ENCODE results near the gene SUGP1.

SUGP1 gene

GRCh38 chr19:19303411-19303810 lies 16.9 kb downstream of the SUGP1 start:
- Mint-ChIP-seq H3K9me3 (no peaks in the 10 kb centered on the region), H3K4me1 (no peaks in the 10 kb centered on the region), H3K27ac (no peak overlapping the region), H3K27me3 (no peaks in the 10 kb centered on the region), H3K36me3 (peaks cover 28% of the 10 kb centered on the region), H3K4me3 (no peak overlapping the region)
- CTCF ChIA-PET: interaction anchor here (1.0 kb wide), 1 partner anchor 187 kb away, joined by 3 read pairs; no protein-coding TSS in a partner anchor
- DNase-seq: no peak

- H3K27me3 Mint-ChIP-seq: no peaks in the 10 kb centered on the region
- no peaks in the 10 kb centered on the region for H3K4me1 Mint-ChIP-seq
- no peaks in the 10 kb centered on the region for H3K9me3 Mint-ChIP-seq
- peaks cover 20% of the 10 kb centered on the region for H3K36me3 Mint-ChIP-seq
- H3K4me3 Mint-ChIP-seq: no peak overlapping the region
- H3K27ac Mint-ChIP-seq: no peak overlapping the region
- DNase-seq: no peak
- CTCF ChIA-PET: no interaction called here
Measured at GRCh38 chr19:19300613-19301012, 19.7 kb downstream of the SUGP1 start.

- CTCF ChIA-PET: interaction anchor here (1.2 kb wide), 1 partner anchor 193 kb away, joined by 3 read pairs; no protein-coding TSS in a partner anchor
- no peaks in the 10 kb centered on the region for H3K9me3 Mint-ChIP-seq
- no peaks in the 10 kb centered on the region for H3K27me3 Mint-ChIP-seq
- H3K4me1 Mint-ChIP-seq: no peaks in the 10 kb centered on the region
- H3K27ac Mint-ChIP-seq: no peak overlapping the region
- no peak overlapping the region for H3K4me3 Mint-ChIP-seq
- peaks cover 37% of the 10 kb centered on the region for H3K36me3 Mint-ChIP-seq
- DNase-seq: no peak
Measured at GRCh38 chr19:19297759-19298158, 22.6 kb downstream of the SUGP1 start.

GRCh38 chr19:19296953-19297689 lies 23.2 kb downstream of the SUGP1 start:
- no peak for DNase-seq
- Mint-ChIP-seq H3K27ac (no peak overlapping the region), H3K9me3 (no peaks in the 10 kb centered on the region), H3K27me3 (no peaks in the 10 kb centered on the region), H3K36me3 (peaks cover 39% of the 10 kb centered on the region), H3K4me3 (no peak overlapping the region), H3K4me1 (no peaks in the 10 kb centered on the region)
- CTCF ChIA-PET: interaction anchor here (1.2 kb wide), 1 partner anchor 193 kb away, joined by 3 read pairs; no protein-coding TSS in a partner anchor

- Mint-ChIP-seq H3K27ac (no peak overlapping the region), H3K9me3 (no peaks in the 10 kb centered on the region), H3K4me1 (no peaks in the 10 kb centered on the region), H3K4me3 (no peak overlapping the region), H3K27me3 (no peaks in the 10 kb centered on the region), H3K36me3 (peaks cover 44% of the 10 kb centered on the region)
- CTCF ChIA-PET: no interaction called here
- no peak for DNase-seq
Measured at GRCh38 chr19:19294914-19295313, 25.4 kb downstream of the SUGP1 start.

- Mint-ChIP-seq H3K4me1 (no peaks in the 10 kb centered on the region), H3K4me3 (no peak overlapping the region), H3K27me3 (no peaks in the 10 kb centered on the region), H3K36me3 (peaks cover 52% of the 10 kb centered on the region), H3K9me3 (no peaks in the 10 kb centered on the region), H3K27ac (no peak overlapping the region)
- DNase-seq: no peak
- CTCF ChIA-PET: no interaction called here
Measured at GRCh38 chr19:19292607-19293006, 27.7 kb downstream of the SUGP1 start.

GRCh38 chr19:19285686-19286085 lies 34.6 kb downstream of the SUGP1 start:
- no peak for DNase-seq
- H3K4me1 Mint-ChIP-seq: no peaks in the 10 kb centered on the region
- no peaks in the 10 kb centered on the region for H3K9me3 Mint-ChIP-seq
- no peak overlapping the region for H3K4me3 Mint-ChIP-seq
- H3K36me3 Mint-ChIP-seq: peaks cover 31% of the 10 kb centered on the region
- H3K27me3 Mint-ChIP-seq: no peaks in the 10 kb centered on the region
- CTCF ChIA-PET: no interaction called here
- no peak overlapping the region for H3K27ac Mint-ChIP-seq

GRCh38 chr19:19280561-19280960 lies 39.7 kb downstream of the SUGP1 start:
- H3K4me1 Mint-ChIP-seq: no peaks in the 10 kb centered on the region
- DNase-seq: no peak
- CTCF ChIA-PET: no interaction called here
- no peak overlapping the region for H3K27ac Mint-ChIP-seq
- peaks cover 23% of the 10 kb centered on the region for H3K36me3 Mint-ChIP-seq
- H3K9me3 Mint-ChIP-seq: no peaks in the 10 kb centered on the region
- H3K4me3 Mint-ChIP-seq: no peak overlapping the region
- H3K27me3 Mint-ChIP-seq: no peaks in the 10 kb centered on the region

- CTCF ChIA-PET: no interaction called here
- Mint-ChIP-seq H3K4me3 (no peak overlapping the region), H3K9me3 (no peaks in the 10 kb centered on the region), H3K4me1 (no peaks in the 10 kb centered on the region), H3K27me3 (peaks cover 5% of the 10 kb centered on the region), H3K36me3 (peaks cover 23% of the 10 kb centered on the region), H3K27ac (no peak overlapping the region)
- no peak for DNase-seq
Measured at GRCh38 chr19:19279853-19280252, 40.5 kb downstream of the SUGP1 start.

- Mint-ChIP-seq H3K4me1 (no peaks in the 10 kb centered on the region), H3K4me3 (no peak overlapping the region), H3K36me3 (peaks cover 18% of the 10 kb centered on the region), H3K27me3 (peaks cover 11% of the 10 kb centered on the region), H3K27ac (no peak overlapping the region), H3K9me3 (no peaks in the 10 kb centered on the region)
- CTCF ChIA-PET: no interaction called here
- no peak for DNase-seq
Measured at GRCh38 chr19:19279062-19279612, 41.2 kb downstream of the SUGP1 start.

- H3K4me1 Mint-ChIP-seq: peaks cover 3% of the 10 kb centered on the region
- peaks cover 19% of the 10 kb centered on the region for H3K27me3 Mint-ChIP-seq
- no peaks in the 10 kb centered on the region for H3K9me3 Mint-ChIP-seq
- CTCF ChIA-PET: no interaction called here
- H3K4me3 Mint-ChIP-seq: no peak overlapping the region
- DNase-seq: no peak
- peaks cover 15% of the 10 kb centered on the region for H3K36me3 Mint-ChIP-seq
- no peak overlapping the region for H3K27ac Mint-ChIP-seq
Measured at GRCh38 chr19:19278315-19278714, 42.0 kb downstream of the SUGP1 start.

- peaks cover 34% of the 10 kb centered on the region for H3K27me3 Mint-ChIP-seq
- no peak overlapping the region for H3K4me3 Mint-ChIP-seq
- no peak overlapping the region for H3K27ac Mint-ChIP-seq
- CTCF ChIA-PET: no interaction called here
- DNase-seq: no peak
- H3K36me3 Mint-ChIP-seq: peaks cover 15% of the 10 kb centered on the region
- no peaks in the 10 kb centered on the region for H3K9me3 Mint-ChIP-seq
- H3K4me1 Mint-ChIP-seq: peaks cover 6% of the 10 kb centered on the region
Measured at GRCh38 chr19:19276851-19277250, 43.5 kb downstream of the SUGP1 start.

GRCh38 chr19:19276386-19276785 lies 43.9 kb downstream of the SUGP1 start:
- Mint-ChIP-seq H3K9me3 (no peaks in the 10 kb centered on the region), H3K4me3 (no peak overlapping the region), H3K27me3 (peaks cover 38% of the 10 kb centered on the region), H3K27ac (no peak overlapping the region), H3K36me3 (peaks cover 15% of the 10 kb centered on the region), H3K4me1 (peaks cover 6% of the 10 kb centered on the region)
- CTCF ChIA-PET: no interaction called here
- DNase-seq: no peak

- no peak for DNase-seq
- Mint-ChIP-seq H3K36me3 (peaks cover 15% of the 10 kb centered on the region), H3K4me3 (no peak overlapping the region), H3K27ac (no peak overlapping the region), H3K9me3 (no peaks in the 10 kb centered on the region), H3K27me3 (peaks cover 52% of the 10 kb centered on the region), H3K4me1 (peaks cover 6% of the 10 kb centered on the region)
- CTCF ChIA-PET: no interaction called here
Measured at GRCh38 chr19:19274716-19275565, 45.4 kb downstream of the SUGP1 start.

GRCh38 chr19:19274146-19274545 lies 46.2 kb downstream of the SUGP1 start:
- Mint-ChIP-seq H3K4me3 (no peak overlapping the region), H3K27ac (no peak overlapping the region), H3K9me3 (no peaks in the 10 kb centered on the region), H3K4me1 (peaks cover 6% of the 10 kb centered on the region), H3K36me3 (peaks cover 15% of the 10 kb centered on the region), H3K27me3 (peaks cover 57% of the 10 kb centered on the region)
- CTCF ChIA-PET: no interaction called here
- no peak for DNase-seq

Measured in activated naive CD4-positive, alpha-beta T cell treated with anti-CD3 and anti-CD28 coated beads, Interleukin-2, amount 10 ng/mL, durations not matched to agents 7 days and 5 days (primary cell).